Measurements from ENCODE around the gene EML4.
"Not testable (repeated sequence)": the region's sequence is repeated elsewhere in the genome, so short reads cannot be mapped to it uniquely, and the experiment has no call there.

The EML4 gene

GRCh38 chr2:42338567-42339190 is 169.5 kb downstream of the EML4 start:
- H3K27ac Mint-ChIP-seq = peak overlapping the region in 1 of 2 donors; percentile 63
- H3K4me3 Mint-ChIP-seq = no peak overlapping the region
- H3K27me3 Mint-ChIP-seq = no peaks in the 10 kb centered on the region
- H3K4me1 Mint-ChIP-seq (ENCODE audit: low read depth in 2 of 2) = peaks cover 31 to 35% of the 10 kb centered on the region in 2 donors
- DNase-seq (no peak), ATAC-seq (replicated peaks) (no peak)
- H3K36me3 Mint-ChIP-seq (ENCODE audit: insufficient read depth) = peaks cover 63% of the 10 kb centered on the region
- H3K9me3 Mint-ChIP-seq = peaks cover 0 to 2% of the 10 kb centered on the region in 2 donors

GRCh38 chr2:42339191-42339912 is 170.2 kb downstream of the EML4 start:
- Mint-ChIP-seq H3K9me3 (peaks cover 0 to 2% of the 10 kb centered on the region in 2 donors), H3K4me3 (no peak overlapping the region), H3K27me3 (no peaks in the 10 kb centered on the region), H3K27ac (peak overlapping the region; percentile 66 to 95), H3K4me1 (ENCODE audit: low read depth in 2 of 2) (peaks cover 34 to 36% of the 10 kb centered on the region in 2 donors), H3K36me3 (ENCODE audit: insufficient read depth) (peaks cover 61% of the 10 kb centered on the region)
- DNase-seq = no peak
- no peak for ATAC-seq (replicated peaks)

GRCh38 chr2:42340045-42340937 is 171.1 kb downstream of the EML4 start:
- ATAC-seq (replicated peaks) (no peak), DNase-seq (no peak)
- Mint-ChIP-seq H3K9me3 (peaks cover 0 to 2% of the 10 kb centered on the region in 2 donors), H3K36me3 (ENCODE audit: insufficient read depth) (peaks cover 63% of the 10 kb centered on the region), H3K4me3 (no peak overlapping the region), H3K4me1 (ENCODE audit: low read depth in 2 of 2) (peaks cover 34 to 36% of the 10 kb centered on the region in 2 donors), H3K27ac (peak overlapping the region; percentile 66 to 95), H3K27me3 (no peaks in the 10 kb centered on the region)

DNA sequence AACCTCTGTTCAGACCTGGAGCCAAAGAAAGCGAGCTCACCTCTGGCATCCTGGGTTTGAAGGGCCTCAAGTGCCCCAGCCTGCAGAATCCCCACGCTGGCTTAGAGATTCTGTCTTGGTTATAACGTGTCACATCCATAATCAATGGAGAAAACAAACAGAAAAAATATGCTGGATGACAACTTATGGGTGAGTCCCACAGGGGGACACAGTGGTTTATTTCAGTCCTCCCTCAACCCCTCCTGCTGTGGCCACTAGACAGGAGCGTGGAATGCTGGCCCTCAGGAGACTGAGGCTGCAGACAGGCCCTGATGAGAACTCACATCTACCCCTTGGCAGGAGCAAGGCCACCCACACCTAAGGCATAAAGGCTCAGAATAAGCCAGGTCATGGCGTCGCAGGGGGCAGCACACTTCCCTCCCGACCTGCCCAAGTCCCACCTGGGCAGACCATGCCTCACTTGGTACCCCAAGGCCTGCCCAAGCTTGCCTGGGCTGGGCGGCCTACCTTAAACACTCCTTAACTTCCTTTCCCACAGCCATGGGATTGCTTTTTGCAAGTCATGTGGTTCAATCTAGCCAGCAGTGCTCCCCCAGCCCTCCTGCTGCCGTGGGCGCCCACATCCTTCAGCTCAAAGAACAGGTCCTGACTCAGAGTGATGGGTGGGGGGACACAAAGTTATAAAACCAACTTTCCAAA is 171.9 kb downstream of the EML4 start:
- peaks cover 0 to 2% of the 10 kb centered on the region in 2 donors for H3K9me3 Mint-ChIP-seq
- peaks cover 32 to 33% of the 10 kb centered on the region in 2 donors for H3K4me1 Mint-ChIP-seq (ENCODE audit: low read depth in 2 of 2)
- H3K36me3 Mint-ChIP-seq (ENCODE audit: insufficient read depth) = peaks cover 64% of the 10 kb centered on the region
- H3K27me3 Mint-ChIP-seq = no peaks in the 10 kb centered on the region
- no peak overlapping the region for H3K4me3 Mint-ChIP-seq
- ATAC-seq (replicated peaks) (no peak), DNase-seq (no peak)
- H3K27ac Mint-ChIP-seq = peak overlapping the region; percentile 66 to 95

DNA sequence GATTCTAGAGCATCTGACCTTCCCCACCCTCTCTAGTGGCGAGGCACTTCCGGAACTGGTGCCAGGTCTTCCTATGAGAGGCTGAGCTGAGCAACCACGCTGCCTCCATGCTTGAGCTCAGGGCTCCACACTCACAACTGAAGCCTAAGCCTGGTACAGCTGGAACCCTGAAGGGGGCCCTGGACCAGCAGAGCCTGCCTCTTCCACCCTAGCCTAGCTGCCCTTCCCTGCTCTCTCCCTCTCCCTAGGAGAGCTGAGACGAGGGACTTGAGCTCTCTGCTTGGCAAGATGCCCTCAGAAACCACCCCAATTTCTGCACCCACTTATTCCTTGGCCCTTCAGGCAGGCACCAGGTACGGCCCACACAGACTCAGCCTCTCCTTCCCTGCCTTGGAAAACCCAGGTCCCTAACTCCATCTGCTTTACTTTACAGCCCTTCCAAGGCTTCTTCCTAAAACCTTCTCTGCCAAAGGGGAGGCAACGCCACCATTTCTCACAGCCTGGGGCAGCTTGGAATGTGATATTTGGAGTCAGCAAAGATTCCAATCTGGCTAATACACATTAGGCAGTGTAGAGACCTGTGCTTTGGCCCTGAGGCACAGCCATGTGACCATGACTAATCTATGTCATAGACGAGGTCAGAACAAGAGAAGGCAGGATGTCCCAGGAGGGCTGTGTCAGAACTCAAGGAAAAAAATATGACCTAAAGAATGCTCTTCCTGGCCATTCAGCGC is 173.1 kb downstream of the EML4 start:
- H3K4me3 Mint-ChIP-seq = peak overlapping the region in 1 of 2 donors; percentile 36
- H3K27ac Mint-ChIP-seq = peak overlapping the region; percentile 66 to 95
- peaks cover 62% of the 10 kb centered on the region for H3K36me3 Mint-ChIP-seq (ENCODE audit: insufficient read depth)
- H3K27me3 Mint-ChIP-seq = no peaks in the 10 kb centered on the region
- peak; percentile 43 for ATAC-seq (replicated peaks)
- peaks cover 30 to 31% of the 10 kb centered on the region in 2 donors for H3K4me1 Mint-ChIP-seq (ENCODE audit: low read depth in 2 of 2)
- no peaks in the 10 kb centered on the region for H3K9me3 Mint-ChIP-seq
- DNase-seq = no peak

- Mint-ChIP-seq H3K27me3 (no peaks in the 10 kb centered on the region), H3K9me3 (no peaks in the 10 kb centered on the region), H3K27ac (peak overlapping the region; percentile 66 to 95), H3K36me3 (ENCODE audit: insufficient read depth) (peaks cover 58% of the 10 kb centered on the region), H3K4me3 (no peak overlapping the region), H3K4me1 (ENCODE audit: low read depth in 2 of 2) (peaks cover 30 to 31% of the 10 kb centered on the region in 2 donors)
- no peak for DNase-seq
- ATAC-seq (replicated peaks) = no peak
These were observed 173.7 kb downstream of the EML4 start for GRCh38 chr2:42342795-42343241.

DNA sequence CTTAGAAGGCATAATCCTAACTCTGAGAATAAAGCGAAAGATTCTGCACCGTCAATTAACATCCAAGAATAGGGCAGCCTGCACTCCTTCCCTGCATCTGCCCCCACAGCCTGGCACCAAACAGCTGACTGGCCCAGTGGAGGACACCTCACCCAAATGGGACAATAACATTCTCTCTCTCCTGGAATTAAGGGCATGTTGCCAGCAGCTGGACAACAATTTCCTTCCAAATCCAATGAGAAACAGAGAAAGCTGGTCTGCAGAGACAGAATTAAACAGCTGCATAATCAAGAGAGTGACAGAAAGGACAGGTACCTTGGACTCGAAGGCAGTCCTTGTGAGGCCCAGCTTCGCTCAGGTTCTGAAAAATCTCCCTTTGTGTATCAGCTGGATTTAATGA is 176.8 kb downstream of the EML4 start:
- Mint-ChIP-seq H3K36me3 (ENCODE audit: insufficient read depth) (peaks cover 66% of the 10 kb centered on the region), H3K4me3 (no peak overlapping the region), H3K27me3 (no peaks in the 10 kb centered on the region), H3K4me1 (ENCODE audit: low read depth in 2 of 2) (peaks cover 19 to 30% of the 10 kb centered on the region in 2 donors), H3K27ac (peak overlapping the region in 1 of 2 donors; percentile 44), H3K9me3 (no peaks in the 10 kb centered on the region)
- ATAC-seq (replicated peaks) (no peak), DNase-seq (no peak)

- not testable (repeated sequence) for H3K4me3 Mint-ChIP-seq; DNase-seq; ATAC-seq (replicated peaks); H3K27me3 Mint-ChIP-seq; H3K9me3 Mint-ChIP-seq
- peak overlapping the region in 1 of 2 donors; percentile 32 for H3K27ac Mint-ChIP-seq
- H3K36me3 Mint-ChIP-seq (ENCODE audit: insufficient read depth) = peaks cover 68% of the 10 kb centered on the region
- peaks cover 14 to 23% of the 10 kb centered on the region in 2 donors for H3K4me1 Mint-ChIP-seq (ENCODE audit: low read depth in 2 of 2)
These were observed 177.7 kb downstream of the EML4 start for GRCh38 chr2:42346856-42347255.

GRCh38 chr2:42347518-42347917 is 178.4 kb downstream of the EML4 start:
- DNase-seq; H3K4me3 Mint-ChIP-seq; ATAC-seq (replicated peaks); H3K27me3 Mint-ChIP-seq; H3K9me3 Mint-ChIP-seq: not testable (repeated sequence)
- Mint-ChIP-seq H3K36me3 (ENCODE audit: insufficient read depth) (peaks cover 74% of the 10 kb centered on the region), H3K4me1 (ENCODE audit: low read depth in 2 of 2) (peaks cover 8 to 25% of the 10 kb centered on the region in 2 donors), H3K27ac (peak overlapping the region in 1 of 2 donors; percentile 32)

DNA sequence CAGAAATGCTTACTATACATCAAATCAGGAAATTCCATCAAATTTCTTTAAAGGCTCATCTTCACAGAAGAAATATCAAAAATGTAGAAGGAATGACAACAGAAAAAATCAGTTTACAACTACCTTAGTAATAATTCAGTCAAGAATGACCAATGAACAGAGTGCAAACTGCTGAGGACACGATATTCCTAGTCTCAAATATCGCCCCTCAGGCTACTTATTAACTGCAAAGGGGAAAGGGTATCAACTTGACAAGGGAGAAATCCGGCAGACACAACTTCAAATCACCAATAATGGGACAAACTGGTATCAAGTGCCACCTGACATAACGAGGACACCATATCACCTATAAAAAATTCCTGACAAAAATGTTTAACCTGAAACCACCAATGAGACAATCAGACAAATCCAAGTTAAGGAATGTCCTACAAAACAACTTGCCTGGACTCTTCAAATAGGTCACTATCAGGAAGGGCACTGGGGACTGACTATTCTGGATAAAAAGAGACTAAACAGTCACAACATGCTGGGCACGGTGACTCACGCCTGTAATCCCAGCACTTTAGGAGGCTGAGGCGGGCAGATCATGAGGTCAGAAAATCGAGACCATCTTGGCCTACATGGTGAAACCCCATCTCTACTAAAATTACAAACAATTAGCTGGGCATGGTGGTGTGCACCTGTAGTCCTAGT is 179.1 kb downstream of the EML4 start:
- ATAC-seq (replicated peaks) (no peak), DNase-seq (no peak)
- peaks cover 8 to 27% of the 10 kb centered on the region in 2 donors for H3K4me1 Mint-ChIP-seq (ENCODE audit: low read depth in 2 of 2)
- no peaks in the 10 kb centered on the region for H3K9me3 Mint-ChIP-seq
- H3K36me3 Mint-ChIP-seq (ENCODE audit: insufficient read depth) = peaks cover 71% of the 10 kb centered on the region
- no peak overlapping the region for H3K4me3 Mint-ChIP-seq
- H3K27me3 Mint-ChIP-seq = no peaks in the 10 kb centered on the region
- no peak overlapping the region for H3K27ac Mint-ChIP-seq

DNA sequence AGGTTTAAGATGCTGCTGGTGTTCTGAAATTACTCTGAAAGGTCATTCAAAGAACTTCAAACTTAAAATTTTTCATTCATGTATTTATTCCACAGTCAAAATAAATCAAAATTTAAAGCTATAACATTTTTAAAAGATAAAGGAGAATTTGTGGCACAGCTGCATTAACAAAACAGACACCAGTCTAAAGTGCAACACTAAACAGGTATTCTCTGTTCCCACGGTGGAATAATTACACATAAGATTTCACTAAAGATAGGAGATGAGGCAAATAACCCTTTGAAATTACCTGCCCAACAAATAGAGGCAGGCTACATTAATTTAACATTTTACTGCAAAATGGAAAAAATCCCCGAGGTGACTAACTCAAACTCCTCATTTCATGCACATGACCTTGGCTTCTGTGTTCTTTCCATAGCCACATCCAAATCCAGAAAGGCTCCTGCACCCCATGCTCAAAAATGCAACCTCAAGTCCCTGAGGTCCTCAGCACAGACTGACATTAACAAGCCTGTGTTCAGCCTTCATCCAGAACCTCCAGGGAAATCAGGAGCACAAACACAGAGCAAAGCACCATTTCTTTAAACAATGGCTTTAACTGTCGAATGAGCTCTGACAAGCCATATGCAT is 181.4 kb downstream of the EML4 start:
- Mint-ChIP-seq H3K4me3 (no peak overlapping the region), H3K9me3 (no peaks in the 10 kb centered on the region), H3K36me3 (ENCODE audit: insufficient read depth) (peaks cover 51% of the 10 kb centered on the region), H3K27ac (no peak overlapping the region), H3K27me3 (no peaks in the 10 kb centered on the region), H3K4me1 (ENCODE audit: low read depth in 2 of 2) (peaks cover 18 to 38% of the 10 kb centered on the region in 2 donors)
- ATAC-seq (replicated peaks) (no peak), DNase-seq (no peak)

Measured in effector memory CD8-positive, alpha-beta T cell (primary cell).